Measurements from ENCODE around the gene ANTXR1. TPM values are rescaled to one million over a fixed set of nuclear protein-coding genes. Genes with fewer than 3 reads are reported as not detected.
A peak's percentile ranks its signal among the peaks of the same experiment; 100 is the strongest.

The ANTXR1 gene
- total and polyA plus RNA-seq, 2 donors, result 4.4 to 7.3 TPM

GRCh38 chr2:69082430-69082997 lies 69.5 kb downstream of the ANTXR1 start:
- H3K4me1 ChIP-seq (ENCODE audit: control insufficient read depth in 2 of 2, insufficient read depth in 2 of 2, low read length in 2 of 2), result no peaks in the 10 kb centered on the region
- H3K36me3 ChIP-seq (ENCODE audit: control insufficient read depth in 2 of 2, insufficient read depth in 2 of 2, low read length in 1 of 2), result peaks cover 0 to 9% of the 10 kb centered on the region in 2 donors
- no peak overlapping the region for H3K27ac ChIP-seq (ENCODE audit: low read depth in 1 of 2, low read length in 1 of 2)
- 39% methylated on average over 9 of the region's 9 CpGs for whole genome bisulfite sequencing
- no peak overlapping the region for H3K4me3 ChIP-seq (ENCODE audit: low read length in 2 of 2)
- no peaks in the 10 kb centered on the region for H3K9me3 ChIP-seq (ENCODE audit: control insufficient read depth in 2 of 2, insufficient read depth in 1 of 2, low read length in 1 of 2)
- H3K27me3 ChIP-seq (ENCODE audit: control insufficient read depth in 2 of 2, insufficient read depth in 1 of 2, low read length in 1 of 2), result no peaks in the 10 kb centered on the region
- peak in 1 of 9 donors; percentile 5 for DNase-seq (ENCODE audit: low read depth in 6 of 9, low spot score in 9 of 9)

- 100% methylated on average over 2 of the region's 2 CpGs for WGBS
Measured at GRCh38 chr2:69083235-69083748, 70.3 kb downstream of the ANTXR1 start.

GRCh38 chr2:69084492-69084891 lies 71.5 kb downstream of the ANTXR1 start:
- Histone ChIP-seq H3K9me3 (ENCODE audit: control insufficient read depth in 2 of 2, insufficient read depth in 1 of 2, low read length in 1 of 2) (no peaks in the 10 kb centered on the region), H3K4me3 (ENCODE audit: low read length in 2 of 2) (no peak overlapping the region), H3K27ac (ENCODE audit: low read depth in 1 of 2, low read length in 1 of 2) (no peak overlapping the region), H3K27me3 (ENCODE audit: control insufficient read depth in 2 of 2, insufficient read depth in 1 of 2, low read length in 1 of 2) (no peaks in the 10 kb centered on the region), H3K36me3 (ENCODE audit: control insufficient read depth in 2 of 2, insufficient read depth in 2 of 2, low read length in 1 of 2) (peaks cover 0 to 2% of the 10 kb centered on the region in 2 donors), H3K4me1 (ENCODE audit: control insufficient read depth in 2 of 2, insufficient read depth in 2 of 2, low read length in 2 of 2) (no peaks in the 10 kb centered on the region)
- WGBS, result 99% methylated on average over 4 of the region's 4 CpGs
- no peak for DNase-seq (ENCODE audit: low read depth in 6 of 9, low spot score in 9 of 9)

More at GRCh38 chr2:69083235-69083748, 70.3 kb downstream of the ANTXR1 start:
- no peaks in the 10 kb centered on the region for H3K9me3 ChIP-seq (ENCODE audit: control insufficient read depth in 2 of 2, insufficient read depth in 1 of 2, low read length in 1 of 2)
- H3K27me3 ChIP-seq (ENCODE audit: control insufficient read depth in 2 of 2, insufficient read depth in 1 of 2, low read length in 1 of 2), result no peaks in the 10 kb centered on the region
- no peak for DNase-seq (ENCODE audit: low read depth in 6 of 9, low spot score in 9 of 9)
- H3K4me1 ChIP-seq (ENCODE audit: control insufficient read depth in 2 of 2, insufficient read depth in 2 of 2, low read length in 2 of 2), result no peaks in the 10 kb centered on the region
- peaks cover 0 to 3% of the 10 kb centered on the region in 2 donors for H3K36me3 ChIP-seq (ENCODE audit: control insufficient read depth in 2 of 2, insufficient read depth in 2 of 2, low read length in 1 of 2)
- no peak overlapping the region for H3K27ac ChIP-seq (ENCODE audit: low read depth in 1 of 2, low read length in 1 of 2)
- no peak overlapping the region for H3K4me3 ChIP-seq (ENCODE audit: low read length in 2 of 2)

GRCh38 chr2:69086466-69086865 lies 73.5 kb downstream of the ANTXR1 start:
- Histone ChIP-seq H3K9me3 (ENCODE audit: control insufficient read depth in 2 of 2, insufficient read depth in 1 of 2, low read length in 1 of 2) (no peaks in the 10 kb centered on the region), H3K4me1 (ENCODE audit: control insufficient read depth in 2 of 2, insufficient read depth in 2 of 2, low read length in 2 of 2) (no peaks in the 10 kb centered on the region), H3K36me3 (ENCODE audit: control insufficient read depth in 2 of 2, insufficient read depth in 2 of 2, low read length in 1 of 2) (no peaks in the 10 kb centered on the region), H3K4me3 (ENCODE audit: low read length in 2 of 2) (no peak overlapping the region), H3K27me3 (ENCODE audit: control insufficient read depth in 2 of 2, insufficient read depth in 1 of 2, low read length in 1 of 2) (no peaks in the 10 kb centered on the region), H3K27ac (ENCODE audit: low read depth in 1 of 2, low read length in 1 of 2) (no peak overlapping the region)
- DNase-seq (ENCODE audit: low read depth in 6 of 9, low spot score in 9 of 9), result no peak
- 88% methylated on average over 4 of the region's 4 CpGs for WGBS

- 94% methylated on average over 5 of the region's 5 CpGs for WGBS
- DNase-seq (ENCODE audit: low read depth in 6 of 9, low spot score in 9 of 9), result no peak
- no peaks in the 10 kb centered on the region for H3K27me3 ChIP-seq (ENCODE audit: control insufficient read depth in 2 of 2, insufficient read depth in 1 of 2, low read length in 1 of 2)
- no peaks in the 10 kb centered on the region for H3K9me3 ChIP-seq (ENCODE audit: control insufficient read depth in 2 of 2, insufficient read depth in 1 of 2, low read length in 1 of 2)
- no peak overlapping the region for H3K27ac ChIP-seq (ENCODE audit: low read depth in 1 of 2, low read length in 1 of 2)
- H3K36me3 ChIP-seq (ENCODE audit: control insufficient read depth in 2 of 2, insufficient read depth in 2 of 2, low read length in 1 of 2), result no peaks in the 10 kb centered on the region
- H3K4me3 ChIP-seq (ENCODE audit: low read length in 2 of 2), result no peak overlapping the region
- no peaks in the 10 kb centered on the region for H3K4me1 ChIP-seq (ENCODE audit: control insufficient read depth in 2 of 2, insufficient read depth in 2 of 2, low read length in 2 of 2)
Measured at GRCh38 chr2:69087211-69087911, 74.4 kb downstream of the ANTXR1 start.

- no peak overlapping the region for H3K4me3 ChIP-seq (ENCODE audit: low read length in 2 of 2)
- H3K27ac ChIP-seq (ENCODE audit: low read depth in 1 of 2, low read length in 1 of 2), result no peak overlapping the region
- 88% methylated on average over 1 of the region's 1 CpG for WGBS
- no peaks in the 10 kb centered on the region for H3K27me3 ChIP-seq (ENCODE audit: control insufficient read depth in 2 of 2, insufficient read depth in 1 of 2, low read length in 1 of 2)
- H3K4me1 ChIP-seq (ENCODE audit: control insufficient read depth in 2 of 2, insufficient read depth in 2 of 2, low read length in 2 of 2), result no peaks in the 10 kb centered on the region
- H3K9me3 ChIP-seq (ENCODE audit: control insufficient read depth in 2 of 2, insufficient read depth in 1 of 2, low read length in 1 of 2), result no peaks in the 10 kb centered on the region
- no peaks in the 10 kb centered on the region for H3K36me3 ChIP-seq (ENCODE audit: control insufficient read depth in 2 of 2, insufficient read depth in 2 of 2, low read length in 1 of 2)
- no peak for DNase-seq (ENCODE audit: low read depth in 6 of 9, low spot score in 9 of 9)
Measured at GRCh38 chr2:69087912-69088240, 74.9 kb downstream of the ANTXR1 start.

GRCh38 chr2:69088466-69088865 lies 75.5 kb downstream of the ANTXR1 start:
- DNase-seq (ENCODE audit: low read depth in 6 of 9, low spot score in 9 of 9), result no peak
- 97% methylated on average over 3 of the region's 3 CpGs for WGBS
- no peaks in the 10 kb centered on the region for H3K36me3 ChIP-seq (ENCODE audit: control insufficient read depth in 2 of 2, insufficient read depth in 2 of 2, low read length in 1 of 2)
- no peaks in the 10 kb centered on the region for H3K27me3 ChIP-seq (ENCODE audit: control insufficient read depth in 2 of 2, insufficient read depth in 1 of 2, low read length in 1 of 2)
- no peaks in the 10 kb centered on the region for H3K9me3 ChIP-seq (ENCODE audit: control insufficient read depth in 2 of 2, insufficient read depth in 1 of 2, low read length in 1 of 2)
- no peak overlapping the region for H3K27ac ChIP-seq (ENCODE audit: low read depth in 1 of 2, low read length in 1 of 2)
- no peak overlapping the region for H3K4me3 ChIP-seq (ENCODE audit: low read length in 2 of 2)
- H3K4me1 ChIP-seq (ENCODE audit: control insufficient read depth in 2 of 2, insufficient read depth in 2 of 2, low read length in 2 of 2), result no peaks in the 10 kb centered on the region

GRCh38 chr2:69089266-69089665 lies 76.3 kb downstream of the ANTXR1 start:
- no peaks in the 10 kb centered on the region for H3K27me3 ChIP-seq (ENCODE audit: control insufficient read depth in 2 of 2, insufficient read depth in 1 of 2, low read length in 1 of 2)
- WGBS, result 96% methylated on average over 3 of the region's 3 CpGs
- no peaks in the 10 kb centered on the region for H3K9me3 ChIP-seq (ENCODE audit: control insufficient read depth in 2 of 2, insufficient read depth in 1 of 2, low read length in 1 of 2)
- H3K36me3 ChIP-seq (ENCODE audit: control insufficient read depth in 2 of 2, insufficient read depth in 2 of 2, low read length in 1 of 2), result no peaks in the 10 kb centered on the region
- H3K4me3 ChIP-seq (ENCODE audit: low read length in 2 of 2), result no peak overlapping the region
- no peak overlapping the region for H3K27ac ChIP-seq (ENCODE audit: low read depth in 1 of 2, low read length in 1 of 2)
- no peak for DNase-seq (ENCODE audit: low read depth in 6 of 9, low spot score in 9 of 9)
- no peaks in the 10 kb centered on the region for H3K4me1 ChIP-seq (ENCODE audit: control insufficient read depth in 2 of 2, insufficient read depth in 2 of 2, low read length in 2 of 2)

GRCh38 chr2:69089998-69090397 lies 77.0 kb downstream of the ANTXR1 start:
- DNase-seq (ENCODE audit: low read depth in 6 of 9, low spot score in 9 of 9), result no peak
- WGBS, result 95% methylated on average over 1 of the region's 1 CpG
- Histone ChIP-seq H3K27ac (ENCODE audit: low read depth in 1 of 2, low read length in 1 of 2) (no peak overlapping the region), H3K9me3 (ENCODE audit: control insufficient read depth in 2 of 2, insufficient read depth in 1 of 2, low read length in 1 of 2) (no peaks in the 10 kb centered on the region), H3K27me3 (ENCODE audit: control insufficient read depth in 2 of 2, insufficient read depth in 1 of 2, low read length in 1 of 2) (no peaks in the 10 kb centered on the region), H3K4me1 (ENCODE audit: control insufficient read depth in 2 of 2, insufficient read depth in 2 of 2, low read length in 2 of 2) (no peaks in the 10 kb centered on the region), H3K4me3 (ENCODE audit: low read length in 2 of 2) (no peak overlapping the region), H3K36me3 (ENCODE audit: control insufficient read depth in 2 of 2, insufficient read depth in 2 of 2, low read length in 1 of 2) (no peaks in the 10 kb centered on the region)
